Right lobe of liver (tissue), 6 donors: Measurements from ENCODE around the gene ARMC2. TPM values are rescaled to one million over a fixed set of nuclear protein-coding genes. Genes with fewer than 3 reads are reported as not detected.

Experiments used
- ATAC-seq, 4 donors: fragments of 200-7000 bp; cut with Tn5 transposase; one replicate each; pipeline ENCODE4 v1.9.1; 2020; ENCODE audit warnings: mild to moderate bottlenecking in 4 of 4, moderate library complexity in 4 of 4
- DNase-seq, 3 donors: peaks; one replicate each; pipeline ENCODE4 v3.0.0-alpha.2; 2020
- H3K27ac ChIP-seq, 3 donors: fragments of 200-600 bp; one replicate each; pipeline ENCODE4 v1.8.0; 2022
- H3K27me3 ChIP-seq, 2 donors: fragments of 200-600 bp; one replicate each; pipeline ENCODE4 v1.8.0; 2022
- H3K36me3 ChIP-seq, 4 donors: fragments of 200-600 bp; sonication (generic) in 1 of 4; one replicate each; pipeline versions ENCODE4 v1.5.1 to v1.8.0; 2017 to 2022; ENCODE audit warnings: control low read depth in 1 of 4
- H3K4me1 ChIP-seq, 4 donors: fragments of 200-600 bp; sonication (generic) in 1 of 4; one replicate each; pipeline versions ENCODE4 v1.5.1 to v1.8.0; 2017 to 2022; ENCODE audit warnings: control low read depth in 1 of 4
- H3K4me3 ChIP-seq, 3 donors: fragments of 200-600 bp; one replicate each; pipeline ENCODE4 v1.8.0; 2022
- H3K9me3 ChIP-seq, 4 donors: fragments of 200-600 bp; sonication (generic) in 1 of 4; one replicate each; pipeline versions ENCODE4 v1.5.1 to v1.8.0; 2017 to 2022; ENCODE audit warnings: control low read depth in 1 of 4
- CTCF ChIP-seq, 4 donors: fragments of 200-600 bp in 3 of 4; fragments of 450-650 bp in 1 of 4; IDR thresholded peaks; one replicate each; pipeline versions ENCODE4 v1.5.1 to v1.8.0; 2016 to 2022; ENCODE audit warnings: antibody characterized with exemption in 4 of 4, mild to moderate bottlenecking in 2 of 4
- POLR2A ChIP-seq: fragments of 450-650 bp; IDR thresholded peaks from one replicate; pipeline ENCODE4 v1.6.1; 2017; ENCODE audit warnings: antibody characterized with exemption, mild to moderate bottlenecking
- WGBS: methylation state at CpG from one replicate; pipeline ENCODE4 v1.1.6; 2018; ENCODE audit warnings: low coverage, low lambda C conversion rate; ENCODE audit not compliant: insufficient coverage; ENCODE audit errors: missing lambda C conversion rate; 5-methylcytosine and 5-hydroxymethylcytosine counted together
- intact Hi-C, 2 donors: fragments of 100-400 bp; cut with DNase I; formaldehyde crosslinking; loops; one replicate each; pipeline versions ENCODE4 v1.11.2 to v1.14.1; 2022
- small RNA-seq, 2 experiments: library from RNA; depleted of rRNA; stranded (forward); fragments of <200 nt; gene quantifications; one replicate each; pipeline ENCODE3, GENCODE V24; 2016
- total RNA-seq, 6 experiments: library from RNA; depleted of rRNA in 2 of 6; stranded (reverse); fragments of >200 nt in 2 of 6; fragmentation: NEBNext Ultra II Directional in 3 of 6; extraction: Animal tissue kit (Norgen Biotek cat#: 25700) in 3 of 6; gene quantifications; one replicate each; pipeline versions ENCODE4 v1.1.0 to v1.2.4, GENCODE V29; 2016 to 2023
- donor health status: DM: no; HTN: yes; CAD: no.
- donor health status: DM: no; HTN: no; CAD: no.
- donor health status: DM: no; HTN: no; CAD: no.
- donor health status: DM: no; HTN: yes; CAD: no.
- donor health status: DM: no; HTN: yes; CAD: no.

Gene ARMC2
- total RNA-seq, 6 experiments from 2014 or later, result 0.86 to 1.9 (median 1.0) TPM

GRCh38 chr6:109019911-109020310, 171.7 kb downstream of the ARMC2 start:
- ATAC-seq (no peak), DNase-seq (no peak)
- no peaks in the 10 kb centered on the region for H3K9me3 ChIP-seq
- no peak overlapping the region for H3K27ac ChIP-seq
- H3K36me3 ChIP-seq, result no peaks in the 10 kb centered on the region
- intact Hi-C loops, result no loop called here
- no peak for TF ChIP-seq CTCF (IDR thresholded peaks at IDR 0.05)
- TF ChIP-seq POLR2A, result no peak
- no peaks in the 10 kb centered on the region for H3K4me1 ChIP-seq
- WGBS, result 44% methylated on average over 1 of the region's 1 CpG
- H3K27me3 ChIP-seq, result no peaks in the 10 kb centered on the region
- no peak overlapping the region for H3K4me3 ChIP-seq

- DNase-seq, result no peak
- no peak for TF ChIP-seq CTCF (IDR thresholded peaks at IDR 0.05)
- no peak for TF ChIP-seq POLR2A
- Histone ChIP-seq H3K36me3 (no peaks in the 10 kb centered on the region), H3K4me3 (no peak overlapping the region), H3K27ac (no peak overlapping the region), H3K27me3 (no peaks in the 10 kb centered on the region), H3K4me1 (no peaks in the 10 kb centered on the region), H3K9me3 (no peaks in the 10 kb centered on the region)
- 91% methylated on average over 1 of the region's 1 CpG for WGBS
- intact Hi-C loops, result no loop called here
- ATAC-seq, result no peak
These were observed 173.6 kb downstream of the ARMC2 start for GRCh38 chr6:109021870-109022269.

- H3K9me3 ChIP-seq, result no peaks in the 10 kb centered on the region
- H3K4me3 ChIP-seq, result no peak overlapping the region
- no peak for TF ChIP-seq POLR2A
- no peak for TF ChIP-seq CTCF (IDR thresholded peaks at IDR 0.05)
- H3K27ac ChIP-seq, result no peak overlapping the region
- no peaks in the 10 kb centered on the region for H3K36me3 ChIP-seq
- H3K4me1 ChIP-seq, result no peaks in the 10 kb centered on the region
- no peaks in the 10 kb centered on the region for H3K27me3 ChIP-seq
- intact Hi-C loops, result no loop called here
- no peak for ATAC-seq
- no peak for DNase-seq
These were observed 175.2 kb downstream of the ARMC2 start for GRCh38 chr6:109023356-109023925.

Small RNA genes lying within 50 kb of the gene (small RNA-seq; reads per million reads assigned to genes)
- gene AL445189.2 (0 reads per million in 2 experiments), gene Z95118.1 (0 reads per million in 2 experiments)

Other genes starting within 250 kb of the ARMC2 start
- 10 to 100 TPM in 5 of 6 experiments, 1 to 10 TPM in 1; 8.7 to 17.1 (median 11.9) TPM for gene SESN1, start 246.4 kb downstream of the ARMC2 start, total RNA-seq
- 1 to 10 TPM; 6.3 to 9.5 (median 7.6) TPM for gene CEP57L1, start 247.1 kb downstream of the ARMC2 start, total RNA-seq